Fibroblast of villous mesenchyme (primary cell): Measurements from ENCODE around the gene TNIK. TPM values are rescaled to one million over a fixed set of nuclear protein-coding genes. Genes with fewer than 3 reads are reported as not detected.

Experiments
- DNase-seq: peaks from one replicate; pipeline ENCODE4 v3.0.0-alpha.2; 2010; ENCODE audit warnings: low read depth
- H3K4me3 ChIP-seq: 2 replicates; pipeline ENCODE4 v1.5.1; 2011; ENCODE audit warnings: low read depth, mild to moderate bottlenecking, low read length
- CTCF ChIP-seq: IDR thresholded peaks from 2 replicates; pipeline ENCODE4 v1.5.1; 2012; ENCODE audit warnings: low read depth, mild to moderate bottlenecking, low read length; ENCODE audit not compliant: insufficient read depth
- total RNA-seq: library from RNA; depleted of rRNA; stranded (reverse); fragments of >200 nt; gene quantifications from 2 replicates; pipeline ENCODE4 v1.2.3, GENCODE V29; 2012

TNIK gene
- total RNA-seq, 1 donor = 5.2 TPM

GRCh38 chr3:171441381-171441780, 18.8 kb downstream of the TNIK start:
- no peak for DNase-seq
- no peak for TF ChIP-seq CTCF
- no peak overlapping the region for H3K4me3 ChIP-seq

GRCh38 chr3:171439996-171440395, 20.2 kb downstream of the TNIK start:
- H3K4me3 ChIP-seq = no peak overlapping the region
- TF ChIP-seq CTCF = no peak
- no peak for DNase-seq

GRCh38 chr3:171437115-171437756, 23.0 kb downstream of the TNIK start:
- TF ChIP-seq CTCF = no peak
- no peak for DNase-seq
- no peak overlapping the region for H3K4me3 ChIP-seq

- no peak for TF ChIP-seq CTCF
- DNase-seq = no peak
- no peak overlapping the region for H3K4me3 ChIP-seq
Observed at GRCh38 chr3:171436380-171436779, 23.8 kb downstream of the TNIK start.

DNA sequence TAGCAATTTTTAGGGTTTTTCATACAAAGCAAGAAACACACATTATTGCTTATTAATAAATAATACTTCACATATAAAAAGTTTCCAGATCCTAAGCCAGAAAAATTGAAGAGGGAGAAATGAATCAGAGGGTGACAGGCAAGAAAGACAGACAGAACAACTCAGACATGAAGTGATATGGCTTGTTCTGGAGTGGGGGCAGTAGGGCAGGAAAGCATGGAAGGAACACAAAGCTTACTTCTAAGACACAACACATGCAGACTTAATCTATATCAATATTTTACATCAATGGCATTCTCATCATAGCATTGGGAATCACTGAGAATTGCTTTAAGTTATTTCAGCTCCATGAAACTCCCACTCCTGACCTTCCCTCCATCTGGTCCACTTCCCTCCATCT, 24.4 kb downstream of the TNIK start:
- no peak overlapping the region for H3K4me3 ChIP-seq
- TF ChIP-seq CTCF = no peak

DNA sequence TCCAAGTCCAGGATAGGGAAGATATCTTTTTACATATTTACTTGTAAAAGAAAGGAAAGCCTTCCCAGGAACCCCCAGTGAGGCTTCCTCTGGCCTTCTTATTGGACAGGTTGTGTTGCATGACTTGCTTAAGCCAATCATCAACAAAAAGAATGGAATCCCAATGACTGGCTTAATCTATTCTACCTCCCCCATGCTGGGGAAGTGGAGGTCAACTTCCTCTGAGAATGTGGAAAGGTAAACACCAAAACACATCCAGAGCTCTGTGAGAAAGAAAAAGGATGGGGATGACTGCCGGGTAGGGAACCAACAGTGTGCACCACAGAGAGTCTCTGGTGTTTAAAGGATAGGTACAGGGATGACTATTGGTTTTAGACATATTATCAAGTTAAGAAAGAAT, 25.1 kb downstream of the TNIK start:
- TF ChIP-seq CTCF = no peak

More for the DNA sequence above, 24.4 kb downstream of the TNIK start:
- DNase-seq = no peak

GRCh38 chr3:171432548-171432947, 27.7 kb downstream of the TNIK start:
- H3K4me3 ChIP-seq = no peak overlapping the region
- no peak for TF ChIP-seq CTCF
- DNase-seq = no peak

More for the DNA sequence above, 25.1 kb downstream of the TNIK start:
- H3K4me3 ChIP-seq = no peak overlapping the region
- DNase-seq = no peak
